HL-60/S4 (cell line): ENCODE measurements around the gene DAGLA.

Experiments used
- in situ Hi-C: fragments of 300-500 bp; cut with MboI; formaldehyde crosslinking; loops from 2 replicates; pipeline ENCODE4 v1.14.3; 2022; ENCODE audit warnings: low sequenced_read_pairs

Gene DAGLA

GRCh38 chr11:61793083-61793828 lies 113.1 kb downstream of the DAGLA start:
- in situ Hi-C loops: no loop called here

- in situ Hi-C loops: no loop called here
Measured at GRCh38 chr11:61793829-61794204, 113.6 kb downstream of the DAGLA start.

- in situ Hi-C loops: no loop called here
Measured at GRCh38 chr11:61794579-61794978, 114.4 kb downstream of the DAGLA start.

- in situ Hi-C loops: no loop called here
Measured at GRCh38 chr11:61795459-61795858, 115.3 kb downstream of the DAGLA start.

- in situ Hi-C loops: no loop called here
Measured at GRCh38 chr11:61795876-61796526, 115.8 kb downstream of the DAGLA start.
